DMS53 (cell line): ENCODE data around the gene KLRC3.
"Not testable (repeated sequence)": the region's sequence is repeated elsewhere in the genome, so short reads cannot be mapped to it uniquely, and the experiment has no call there.

Experiments used
- DNase-seq: peaks from one replicate; lab custom pipeline; 2025; lab: John Stamatoyannopoulos, UW

KLRC3 gene

GRCh38 chr12:10400829-10401228 lies 19.6 kb downstream of the KLRC3 start:
- no peak for DNase-seq

- no peak for DNase-seq
These were observed 22.2 kb downstream of the KLRC3 start for GRCh38 chr12:10398168-10398567.

- peak; percentile 69 for DNase-seq
These were observed 23.1 kb downstream of the KLRC3 start for GRCh38 chr12:10397296-10397695.

GRCh38 chr12:10396176-10396575 lies 24.2 kb downstream of the KLRC3 start:
- peak; percentile 78 for DNase-seq

- DNase-seq = peak; percentile 99
These were observed 24.9 kb downstream of the KLRC3 start for GRCh38 chr12:10395390-10395998.

- DNase-seq = not testable (repeated sequence)
These were observed 25.8 kb downstream of the KLRC3 start for GRCh38 chr12:10394531-10395152.

- DNase-seq = no peak
These were observed 27.1 kb downstream of the KLRC3 start for GRCh38 chr12:10393291-10393690.

- peak; percentile 53 for DNase-seq
These were observed 27.9 kb downstream of the KLRC3 start for GRCh38 chr12:10392394-10392930.

GRCh38 chr12:10390991-10391390 lies 29.4 kb downstream of the KLRC3 start:
- DNase-seq = not testable (repeated sequence)

- DNase-seq = no peak
These were observed 30.5 kb downstream of the KLRC3 start, which contains the start of gene KLRK1 for GRCh38 chr12:10389904-10390303. TSS of gene KLRK1 (minus strand) at chr12:10390041. CDS start at chr12:10388810, 1,231 bp downstream.

- DNase-seq = no peak
These were observed 31.6 kb downstream of the KLRC3 start for GRCh38 chr12:10388624-10389413.

- DNase-seq = not testable (repeated sequence)
These were observed 32.9 kb downstream of the KLRC3 start for GRCh38 chr12:10387498-10387897.

GRCh38 chr12:10386857-10387256 lies 33.5 kb downstream of the KLRC3 start:
- no peak for DNase-seq

- DNase-seq = peak; percentile 98
These were observed 35.2 kb downstream of the KLRC3 start for GRCh38 chr12:10385166-10385613.

- no peak for DNase-seq
These were observed 36.2 kb downstream of the KLRC3 start for GRCh38 chr12:10384191-10384590.

- no peak for DNase-seq
These were observed 38.3 kb downstream of the KLRC3 start for GRCh38 chr12:10381928-10382628.

- DNase-seq = not testable (repeated sequence)
These were observed 41.7 kb downstream of the KLRC3 start for GRCh38 chr12:10378737-10379136.

GRCh38 chr12:10374624-10375018 lies 45.8 kb downstream of the KLRC3 start:
- DNase-seq = no peak

GRCh38 chr12:10372559-10372958 lies 47.8 kb downstream of the KLRC3 start:
- DNase-seq = peak; percentile 35

- DNase-seq = peak; percentile 46
These were observed 48.4 kb downstream of the KLRC3 start for GRCh38 chr12:10371893-10372535.
